Transverse colon (tissue), 4 donors: ENCODE measurements around the gene SLC46A1.

Experiments used
- CTCF ChIP-seq, 5 experiments: fragments of 200-600 bp in 3 of 5; fragments of 450-650 bp in 2 of 5; sonication (generic) in 3 of 5; IDR thresholded peaks; 1 replicate in 2 of 5; 2 replicates in 3 of 5; pipeline ENCODE4 v1.5.1; 2016 to 2017; ENCODE audit warnings: antibody characterized with exemption in 5 of 5, inconsistent platforms in 3 of 5, mild to moderate bottlenecking in 2 of 5, moderate library complexity in 1 of 5
- EP300 ChIP-seq: sonication (generic); formaldehyde crosslinking; IDR thresholded peaks from one replicate; pipeline ENCODE4 v1.6.1; 2017; ENCODE audit warnings: antibody characterized with exemption, low read depth
- POLR2A ChIP-seq: fragments of 450-650 bp; IDR thresholded peaks from one replicate; pipeline ENCODE4 v1.6.1; 2016; ENCODE audit warnings: antibody characterized with exemption, mild to moderate bottlenecking, moderate library complexity
- POLR2AphosphoS5 ChIP-seq, 3 donors: sonication (generic); formaldehyde crosslinking; IDR thresholded peaks; one replicate each; pipeline ENCODE4 v1.6.1; 2016; ENCODE audit warnings: antibody characterized with exemption in 3 of 3

GRCh38 chr17:28366605-28367004, 39.4 kb downstream of the SLC46A1 start:
- TF ChIP-seq CTCF (IDR thresholded peaks at IDR 0.05) (no peak), POLR2AphosphoS5 (IDR thresholded peaks at IDR 0.05) (no peak), POLR2A (no peak), EP300 (no peak)
